Right renal pelvis (tissue), 4 donors: ENCODE data around the gene GSC2. TPM values are rescaled to one million over a fixed set of nuclear protein-coding genes. Genes with fewer than 3 reads are reported as not detected.

Experiments used
- DNase-seq, 4 donors: peaks; one replicate each; pipeline ENCODE4 v3.0.0-alpha.2; 2013; ENCODE audit warnings: low read depth in 4 of 4, low spot score in 3 of 4, missing footprints in 1 of 4
- polyA plus RNA-seq, 4 donors: library from polyadenylated mRNA; unstranded; fragments of 120-200 nt; gene quantifications; one replicate each; pipeline ENCODE4 v1.2.1, GENCODE V29; 2013; ENCODE audit not compliant: insufficient read length in 4 of 4

Gene GSC2
- polyA plus RNA-seq, 4 donors = not detected

DNA sequence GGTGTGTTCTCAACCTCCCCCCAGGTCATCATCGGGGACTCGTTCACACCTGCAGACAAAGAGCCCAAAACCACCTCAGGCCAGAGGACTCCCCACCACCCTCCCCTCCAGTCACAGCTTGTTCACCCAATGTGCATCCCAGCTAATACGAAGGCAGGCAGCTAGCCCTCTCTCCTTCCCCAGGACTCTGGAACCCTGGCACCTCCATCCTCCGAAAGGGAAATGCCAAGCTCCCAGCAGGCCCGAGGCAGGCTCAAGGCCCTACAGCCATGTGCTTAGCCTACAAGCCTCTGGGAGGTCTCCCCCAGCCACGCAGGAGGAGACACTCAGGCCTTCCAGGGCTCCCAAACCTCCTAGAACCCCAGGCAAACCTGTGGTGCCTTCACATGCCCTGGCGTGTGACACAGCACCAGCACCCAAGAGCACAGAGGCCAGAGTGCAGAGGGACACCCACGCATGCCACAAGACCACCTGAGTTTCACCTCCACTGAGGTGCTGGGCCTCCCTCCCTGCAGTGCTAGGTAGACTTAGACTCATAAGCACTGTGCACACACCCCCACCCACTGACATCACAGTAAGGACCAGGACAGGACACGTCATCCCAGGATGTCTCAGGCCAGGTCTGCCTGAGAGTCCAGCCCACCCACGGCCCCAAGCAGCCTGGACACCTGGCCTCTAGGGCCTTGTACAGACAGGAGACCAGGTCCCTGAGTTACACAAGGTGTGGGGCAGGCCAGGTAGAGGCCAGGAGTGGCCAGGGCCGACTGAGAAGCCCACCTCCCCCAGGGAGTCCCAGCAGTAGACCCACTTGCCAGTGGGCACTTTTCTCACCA lies 12.5 kb downstream of the GSC2 start:
- no peak for DNase-seq

DNA sequence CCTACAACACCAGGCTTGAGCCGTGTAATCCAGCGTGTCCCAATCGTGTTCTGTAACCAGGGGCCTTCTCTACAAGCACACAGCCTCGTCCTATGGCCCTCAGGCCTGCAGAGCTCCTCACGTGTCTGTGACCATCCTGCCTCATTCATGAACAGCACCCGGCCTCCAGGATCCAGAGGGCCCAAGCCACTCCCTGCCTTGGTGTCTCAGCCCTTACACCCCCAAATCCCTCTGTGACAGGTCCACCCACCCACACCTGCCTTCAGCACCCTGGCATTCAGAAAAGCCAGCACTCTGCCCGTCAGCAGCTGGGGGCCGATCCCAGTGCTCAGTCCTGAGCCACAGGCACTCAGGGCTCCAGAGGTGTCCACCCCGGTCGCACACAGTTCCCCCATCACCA lies 13.2 kb downstream of the GSC2 start:
- DNase-seq = no peak

DNA sequence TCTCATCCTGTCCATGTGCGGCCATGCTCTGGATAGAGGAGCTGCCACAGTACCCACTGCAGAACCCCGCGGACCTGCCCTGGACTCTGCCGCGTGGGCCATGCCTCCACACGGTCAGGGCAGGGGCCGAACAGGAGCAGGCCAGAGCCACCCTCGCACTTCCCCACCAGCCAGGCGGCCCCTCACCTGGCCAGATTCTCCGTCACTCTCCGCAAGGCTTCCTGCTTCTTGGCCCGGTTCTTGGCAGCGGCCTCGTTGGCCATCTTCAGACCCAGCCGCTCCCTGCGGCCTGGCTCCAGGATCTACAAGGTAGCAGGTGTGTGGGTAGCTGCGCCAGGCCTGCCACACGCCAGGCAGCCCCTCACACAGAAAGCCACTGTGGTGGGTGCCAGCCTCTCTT lies 15.2 kb downstream of the GSC2 start:
- no peak for DNase-seq

DNA sequence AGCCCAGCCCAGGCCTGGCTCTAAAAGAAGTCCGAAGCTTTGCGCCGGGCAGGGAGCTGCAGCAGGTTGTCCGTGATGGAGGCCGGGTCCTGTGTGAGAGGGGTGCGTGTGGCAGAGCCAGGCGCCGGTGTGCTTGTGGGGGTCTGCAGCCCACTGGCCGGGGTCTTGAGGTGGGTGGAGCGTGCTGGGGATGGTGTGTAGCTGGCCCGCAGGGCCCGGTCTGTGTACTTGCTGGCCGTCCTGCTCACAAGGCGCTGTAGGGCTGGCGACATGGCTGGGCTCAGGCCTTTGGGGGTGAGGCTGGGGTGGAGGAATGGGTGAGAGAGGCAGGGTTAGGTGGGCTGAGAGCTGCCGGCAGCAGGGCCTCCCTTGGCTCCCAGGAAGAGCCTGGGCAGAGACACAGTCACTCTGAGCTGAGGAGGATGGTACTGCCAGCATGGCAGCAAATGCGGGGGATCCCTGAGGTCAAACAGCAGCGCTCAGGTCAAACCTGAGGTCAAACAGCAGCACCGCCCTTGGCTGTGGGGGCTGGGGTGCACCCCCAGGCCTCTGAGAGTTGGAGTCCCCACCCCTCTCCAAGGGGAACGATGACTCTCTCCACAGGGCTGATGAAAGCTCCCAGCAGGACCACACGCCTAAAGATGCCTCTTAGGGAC lies 15.8 kb downstream of the GSC2 start:
- no peak for DNase-seq

- no peak for DNase-seq
These were observed 16.5 kb downstream of the GSC2 start for GRCh38 chr22:19133561-19133960.

- no peak for DNase-seq
These were observed 17.2 kb downstream of the GSC2 start for GRCh38 chr22:19132693-19133400.

- DNase-seq = no peak
These were observed 17.9 kb downstream of the GSC2 start for GRCh38 chr22:19132153-19132552.

GRCh38 chr22:19131685-19132015 lies 18.4 kb downstream of the GSC2 start:
- no peak for DNase-seq

DNA sequence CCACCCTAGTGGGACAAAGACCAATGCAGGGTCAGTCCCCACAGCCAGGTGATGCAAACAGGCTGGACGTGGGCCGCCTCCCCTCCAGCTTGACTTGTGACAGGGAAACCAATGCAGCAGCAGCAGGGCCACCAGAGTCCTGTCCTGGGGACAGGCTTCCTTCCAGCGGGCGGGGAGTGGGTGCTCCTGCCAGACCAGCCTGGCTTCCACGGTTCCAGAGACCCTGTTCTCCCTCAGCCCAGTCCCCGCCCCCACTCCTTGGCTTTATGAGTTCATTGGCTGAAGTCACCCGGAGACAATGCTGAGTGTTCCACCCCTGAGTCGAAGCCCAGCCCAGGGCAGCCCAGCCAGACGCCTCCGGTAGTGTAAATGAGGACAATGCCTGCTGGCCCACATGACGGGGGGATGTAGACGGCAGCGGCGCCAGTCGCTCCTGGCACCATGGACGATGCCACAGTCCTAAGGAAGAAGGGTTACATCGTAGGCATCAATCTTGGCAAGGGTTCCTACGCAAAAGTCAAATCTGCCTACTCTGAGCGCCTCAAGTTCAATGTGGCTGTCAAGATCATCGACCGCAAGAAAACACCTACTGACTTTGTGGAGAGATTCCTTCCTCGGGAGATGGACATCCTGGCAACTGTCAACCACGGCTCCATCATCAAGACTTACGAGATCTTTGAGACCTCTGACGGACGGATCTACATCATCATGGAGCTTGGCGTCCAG lies 19.0 kb downstream of the GSC2 start, which contains the start of gene TSSK2:
Gene TSSK2, plus strand, starts transcription at position 350 of the 726 bp plus-strand sequence. Its CDS starts 92 bp downstream, at position 442.
- no peak for DNase-seq

DNA sequence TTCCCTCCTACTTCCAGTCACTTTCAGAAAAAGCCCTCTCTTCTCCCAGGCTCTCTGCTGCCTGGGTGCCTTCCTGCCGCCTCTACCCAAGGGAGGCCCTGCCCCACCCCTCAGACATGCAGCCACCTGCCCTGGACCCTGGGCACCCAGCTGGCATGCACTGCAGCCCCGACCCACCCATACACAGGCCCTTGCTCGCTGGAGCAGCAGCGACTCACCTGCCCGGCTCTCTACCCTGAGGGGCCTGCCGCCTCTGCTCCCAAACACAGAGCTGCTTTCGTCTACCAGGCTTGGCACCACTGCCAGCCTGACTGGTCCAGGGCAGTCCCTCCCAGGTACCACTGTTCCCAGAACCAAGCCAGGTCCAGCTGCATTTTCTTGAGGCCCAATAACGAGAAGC lies 20.2 kb downstream of the GSC2 start:
- DNase-seq = no peak

- DNase-seq = no peak
These were observed 21.0 kb downstream of the GSC2 start for GRCh38 chr22:19128946-19129727.

DNA sequence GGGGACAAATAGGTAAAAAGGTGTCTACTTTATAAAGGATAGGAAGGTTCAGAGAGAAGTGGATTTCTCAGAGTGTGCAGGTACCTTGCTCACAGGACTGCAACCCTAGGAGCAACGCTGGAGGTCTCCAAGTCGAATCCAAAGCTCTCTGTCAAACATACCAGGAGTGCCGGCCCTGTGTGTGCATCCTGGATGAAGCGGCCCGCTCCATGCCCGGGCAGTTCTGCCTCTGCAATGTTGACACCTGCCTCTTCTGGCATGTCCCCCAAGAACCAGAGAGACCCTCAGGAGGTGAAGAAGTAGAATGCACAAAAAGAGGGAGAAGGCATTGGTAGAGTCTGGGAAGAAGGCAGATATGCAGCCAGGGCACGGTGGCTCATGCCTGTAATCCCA lies 22.1 kb downstream of the GSC2 start:
- DNase-seq = no peak

DNA sequence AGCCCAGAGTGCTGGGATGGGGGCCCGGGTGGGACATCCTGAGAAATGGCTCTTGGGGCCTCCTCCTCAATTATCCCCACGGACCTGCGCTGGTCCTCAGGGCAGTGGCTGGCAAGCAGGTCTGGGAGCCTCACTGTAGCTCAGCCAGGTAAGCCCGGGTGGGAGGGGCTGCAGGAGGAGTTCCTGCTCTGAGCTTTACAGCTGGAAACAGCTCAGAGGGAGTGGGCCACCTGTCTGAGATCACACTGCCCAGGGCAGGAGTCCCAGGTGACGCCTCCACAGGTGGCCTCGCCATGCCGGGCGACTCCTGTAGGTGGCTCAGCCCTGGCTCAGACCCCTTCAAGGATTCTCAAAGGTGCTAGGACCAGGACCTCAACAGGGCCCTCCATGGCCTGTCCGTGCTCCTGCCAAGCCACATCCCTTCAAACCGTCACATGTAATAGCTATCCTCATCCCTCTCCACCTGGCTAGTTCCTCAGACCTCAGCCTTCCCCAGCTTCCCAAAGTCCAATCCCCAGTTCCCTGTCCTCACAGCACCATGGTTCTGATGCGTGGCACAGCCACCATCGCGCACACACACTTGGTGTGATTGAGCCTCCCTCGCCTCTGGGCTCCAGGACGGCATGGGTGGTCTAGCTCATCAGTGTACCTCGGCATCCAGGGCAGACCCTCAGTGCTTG lies 22.6 kb downstream of the GSC2 start:
- no peak for DNase-seq

DNA sequence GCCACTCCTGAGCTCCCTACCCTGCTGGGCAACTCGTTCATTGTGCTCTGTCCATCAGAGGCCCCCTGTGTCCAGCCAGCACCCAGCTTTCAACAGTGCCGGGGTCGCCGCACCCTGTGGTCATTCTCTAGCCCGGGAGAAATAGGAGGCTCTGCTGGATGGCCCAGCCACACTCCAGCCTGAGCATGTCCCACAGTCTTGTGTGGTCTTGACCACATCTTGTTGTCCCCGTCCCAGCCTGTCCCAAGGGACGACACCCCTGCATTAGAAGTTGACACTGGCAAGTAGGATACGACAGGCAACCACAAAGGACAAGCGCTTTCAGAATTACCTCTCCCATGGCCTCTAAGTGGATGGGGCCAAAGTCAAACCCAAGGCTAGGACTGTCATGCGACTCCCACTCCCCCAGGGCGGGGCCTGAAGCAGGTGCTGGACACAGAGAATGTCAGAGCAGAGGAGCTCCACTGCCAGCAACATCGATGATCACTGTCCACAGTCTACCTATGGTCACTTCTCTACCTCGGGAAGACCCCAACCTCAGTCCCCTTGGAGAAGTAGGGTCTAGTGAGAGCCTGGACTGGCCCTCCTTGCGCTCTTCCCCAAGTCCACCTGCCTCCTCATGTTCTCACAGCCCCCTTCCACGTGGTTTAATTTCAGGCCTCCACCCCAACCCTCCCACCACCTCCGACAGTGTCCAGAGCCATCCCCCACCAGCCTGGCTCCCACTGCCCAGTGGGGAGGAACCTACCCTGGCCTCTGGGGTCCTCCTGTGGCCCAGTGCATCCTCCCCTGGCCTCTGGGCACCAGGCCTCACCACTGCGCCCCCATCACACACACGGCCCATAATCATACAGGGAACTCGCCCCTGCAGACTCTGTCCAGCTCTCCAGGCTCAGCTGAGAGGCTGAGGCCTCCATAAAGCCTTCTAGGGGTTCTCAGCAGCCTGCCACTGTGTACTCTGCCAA lies 23.5 kb downstream of the GSC2 start:
- DNase-seq = no peak

GRCh38 chr22:19125474-19126308 lies 24.4 kb downstream of the GSC2 start:
- DNase-seq = no peak

DNA sequence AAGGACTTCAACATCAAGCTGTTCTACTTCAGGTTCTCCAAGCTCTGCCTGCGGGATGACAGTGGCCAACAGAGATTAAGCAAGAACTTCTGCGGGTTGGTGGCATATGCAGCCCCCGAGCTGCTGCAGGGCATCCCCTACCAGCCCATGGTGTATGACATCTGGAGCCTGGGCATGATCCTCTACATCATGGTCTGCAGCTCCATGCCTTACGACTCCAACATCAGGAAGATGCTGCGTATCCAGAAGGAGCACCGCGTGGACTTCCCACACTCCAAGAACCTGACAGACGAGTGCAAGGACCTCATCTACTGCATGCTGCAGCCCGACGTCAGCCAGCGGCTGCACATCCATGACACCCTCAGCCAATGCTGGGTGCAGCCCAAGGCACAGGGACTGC lies 25.1 kb downstream of the GSC2 start:
- DNase-seq = no peak

DNA sequence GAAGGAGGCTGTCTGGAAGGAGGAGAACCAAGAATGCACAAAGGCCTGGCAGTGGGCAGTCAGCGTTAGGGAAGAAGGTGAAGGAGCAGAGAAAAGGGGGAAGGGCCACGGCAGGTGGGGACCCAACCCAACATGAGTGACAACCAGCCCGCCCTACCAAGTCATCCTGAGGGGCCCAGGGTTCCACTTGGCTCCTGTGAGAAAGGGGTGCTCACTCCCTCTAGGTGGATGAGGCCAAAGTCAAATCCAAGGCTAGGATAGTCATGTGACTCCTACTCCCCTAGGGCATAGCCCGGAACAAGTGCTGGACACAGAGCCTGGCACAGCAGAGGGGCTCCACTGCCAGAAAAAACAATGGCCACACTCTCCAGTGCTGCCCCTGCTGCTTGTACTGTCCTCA lies 25.7 kb downstream of the GSC2 start:
- DNase-seq = no peak

DNA sequence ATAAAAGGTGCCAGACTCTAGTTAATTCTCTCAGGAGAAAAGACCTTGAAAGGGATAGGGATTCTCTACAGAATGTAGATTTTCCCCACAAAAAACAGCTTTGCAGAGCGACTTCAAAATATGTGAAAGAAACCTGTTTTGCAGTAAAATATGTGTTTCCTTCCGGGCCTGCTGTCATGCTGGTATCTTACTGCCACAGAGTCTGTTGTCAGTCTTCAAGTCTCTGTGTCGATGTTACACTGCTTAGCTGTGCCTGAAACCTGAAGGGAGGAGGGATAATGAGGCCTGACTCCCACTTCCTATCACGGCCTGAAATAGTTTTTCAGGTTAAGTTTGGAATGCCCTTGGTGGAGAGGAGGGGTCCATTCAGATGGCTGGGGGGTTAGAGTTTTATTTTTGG lies 26.2 kb downstream of the GSC2 start:
- DNase-seq = no peak
